HFF-Myc (cell line): Measurements from ENCODE around the gene RERG.

Experiments
- DNase-seq: peaks from one replicate; pipeline ENCODE4 v3.0.0-alpha.2; 2011; ENCODE audit warnings: low read depth; ENCODE audit errors: extremely low read depth
- H3K4me3 ChIP-seq: replicated peaks from 2 replicates; pipeline ENCODE4 v1.5.1; 2011; ENCODE audit warnings: low read depth, mild to moderate bottlenecking, control low read depth, low read length
- TF ChIP-seq, protein P1 (sequence below): IDR thresholded peaks from 2 replicates; pipeline ENCODE4 v1.5.1; 2012; ENCODE audit warnings: mild to moderate bottlenecking, low read depth, low read length, control low read depth; ENCODE audit errors: missing control alignments

The RERG gene

DNA sequence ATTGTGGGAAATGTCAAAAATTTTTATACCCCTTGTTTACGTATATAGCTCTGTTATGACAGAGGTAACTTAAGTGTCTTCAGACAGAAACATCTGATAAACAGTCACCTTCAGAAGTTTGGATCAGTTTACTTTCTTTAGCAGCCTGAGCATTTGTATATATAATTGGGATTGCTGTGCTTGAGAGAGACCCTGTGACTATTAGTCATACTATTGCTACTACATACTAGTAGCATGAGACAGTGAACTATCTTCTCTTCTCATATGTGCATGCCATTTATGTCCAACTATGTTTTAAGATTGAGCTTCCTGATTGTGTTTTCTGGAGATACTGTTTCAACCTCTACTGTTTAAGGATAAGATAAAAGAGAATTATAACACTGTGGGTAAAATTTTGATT, 146.9 kb downstream of the RERG start:
- TF ChIP-seq, protein P1, sequence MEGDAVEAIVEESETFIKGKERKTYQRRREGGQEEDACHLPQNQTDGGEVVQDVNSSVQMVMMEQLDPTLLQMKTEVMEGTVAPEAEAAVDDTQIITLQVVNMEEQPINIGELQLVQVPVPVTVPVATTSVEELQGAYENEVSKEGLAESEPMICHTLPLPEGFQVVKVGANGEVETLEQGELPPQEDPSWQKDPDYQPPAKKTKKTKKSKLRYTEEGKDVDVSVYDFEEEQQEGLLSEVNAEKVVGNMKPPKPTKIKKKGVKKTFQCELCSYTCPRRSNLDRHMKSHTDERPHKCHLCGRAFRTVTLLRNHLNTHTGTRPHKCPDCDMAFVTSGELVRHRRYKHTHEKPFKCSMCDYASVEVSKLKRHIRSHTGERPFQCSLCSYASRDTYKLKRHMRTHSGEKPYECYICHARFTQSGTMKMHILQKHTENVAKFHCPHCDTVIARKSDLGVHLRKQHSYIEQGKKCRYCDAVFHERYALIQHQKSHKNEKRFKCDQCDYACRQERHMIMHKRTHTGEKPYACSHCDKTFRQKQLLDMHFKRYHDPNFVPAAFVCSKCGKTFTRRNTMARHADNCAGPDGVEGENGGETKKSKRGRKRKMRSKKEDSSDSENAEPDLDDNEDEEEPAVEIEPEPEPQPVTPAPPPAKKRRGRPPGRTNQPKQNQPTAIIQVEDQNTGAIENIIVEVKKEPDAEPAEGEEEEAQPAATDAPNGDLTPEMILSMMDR: no peak
- H3K4me3 ChIP-seq: no peak overlapping the region
- DNase-seq: no peak

DNA sequence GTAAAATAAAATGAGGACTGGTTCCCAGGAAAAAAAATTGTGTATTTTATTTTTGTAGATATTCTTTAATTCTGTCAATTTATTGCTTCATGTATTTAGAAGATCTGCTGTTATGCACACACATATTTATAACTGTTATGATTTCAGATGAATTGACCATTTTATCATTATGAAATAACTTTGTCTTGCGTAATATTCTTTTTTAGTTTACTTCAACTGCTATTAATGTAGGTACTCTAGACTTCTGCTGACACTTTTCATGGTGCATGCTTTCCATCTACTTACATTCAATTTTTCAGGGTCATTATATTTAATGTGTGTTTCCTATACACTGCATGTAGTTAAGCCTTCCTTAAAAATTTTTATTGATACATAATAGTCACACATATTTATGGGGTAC, 162.1 kb downstream of the RERG start:
- no peak for DNase-seq
- no peak overlapping the region for H3K4me3 ChIP-seq
- TF ChIP-seq, protein P1: no peak
